NCI-H1092 (cell line): ENCODE data around the gene SLAMF6.

Source experiments
- DNase-seq: peaks from one replicate; lab custom pipeline; 2025; lab: John Stamatoyannopoulos, UW

SLAMF6 gene

DNA sequence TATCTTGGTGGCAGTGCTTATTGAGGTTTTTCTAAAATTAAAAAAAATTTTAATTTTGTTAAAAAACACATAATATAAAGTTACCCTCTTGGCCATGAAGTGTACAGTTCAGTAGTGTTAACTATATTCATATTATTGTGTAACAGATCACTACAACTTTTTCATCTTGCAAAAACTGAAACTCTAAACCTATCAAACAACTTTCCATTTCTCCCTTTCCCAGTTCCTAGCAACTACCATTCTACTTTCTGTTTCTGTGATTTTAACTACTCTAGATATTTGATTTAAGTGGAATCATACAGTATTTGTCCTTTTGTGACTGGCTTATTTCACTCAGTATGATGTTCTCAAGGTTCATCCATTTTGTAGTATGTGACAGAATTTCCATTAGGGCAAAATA lies 55.5 kb downstream of the SLAMF6 start:
- no peak for DNase-seq

DNA sequence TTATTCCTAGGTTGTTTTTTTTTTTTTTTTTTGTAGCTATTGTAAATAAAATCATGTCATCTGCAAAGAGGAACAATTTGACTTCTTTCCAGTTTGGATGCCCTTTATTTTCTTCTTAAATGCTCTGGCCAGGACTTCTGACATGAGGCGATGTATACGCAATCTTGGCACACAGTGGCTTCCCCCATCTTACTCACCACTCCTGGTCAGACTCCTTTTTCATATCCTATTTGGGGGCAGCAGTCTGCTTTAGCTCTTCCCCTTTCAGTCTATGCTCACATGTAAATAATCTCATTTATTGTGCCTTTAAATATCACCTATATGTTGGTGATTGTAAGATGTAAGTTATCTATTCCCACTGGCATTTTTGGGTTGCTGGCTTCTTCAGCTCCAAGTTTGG lies 56.1 kb downstream of the SLAMF6 start:
- no peak for DNase-seq

- DNase-seq = no peak
These were observed 57.9 kb downstream of the SLAMF6 start for GRCh38 chr1:160465123-160465522.

DNA sequence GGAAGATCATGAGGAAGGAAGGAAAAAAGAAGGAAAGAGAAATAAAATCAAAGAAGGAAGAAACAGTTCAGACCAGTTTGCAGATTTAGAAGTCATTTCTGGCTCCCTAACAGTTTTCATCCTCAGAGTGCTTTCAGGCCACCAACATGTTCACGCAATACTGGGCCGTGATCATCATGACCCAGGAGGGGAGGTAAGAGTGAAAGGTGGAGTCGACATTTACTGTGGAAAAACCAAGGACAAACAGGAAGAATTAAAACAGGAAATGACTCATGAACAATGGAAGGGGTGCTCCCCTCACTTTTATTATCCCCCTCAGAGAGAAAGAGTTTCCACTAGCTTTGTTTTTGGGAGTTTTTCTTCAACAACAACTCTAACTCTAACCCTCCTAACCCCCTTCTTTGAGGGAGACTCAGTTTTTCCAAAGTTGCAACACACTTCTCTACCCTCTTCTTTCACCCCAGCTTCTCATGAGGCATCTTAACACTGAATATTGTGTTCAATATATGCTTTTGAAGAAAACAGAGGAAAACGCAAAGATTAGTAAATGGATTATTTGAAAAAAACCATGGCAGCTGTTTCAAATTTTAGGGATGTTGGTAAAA lies 62.3 kb downstream of the SLAMF6 start:
- DNase-seq = no peak

DNA sequence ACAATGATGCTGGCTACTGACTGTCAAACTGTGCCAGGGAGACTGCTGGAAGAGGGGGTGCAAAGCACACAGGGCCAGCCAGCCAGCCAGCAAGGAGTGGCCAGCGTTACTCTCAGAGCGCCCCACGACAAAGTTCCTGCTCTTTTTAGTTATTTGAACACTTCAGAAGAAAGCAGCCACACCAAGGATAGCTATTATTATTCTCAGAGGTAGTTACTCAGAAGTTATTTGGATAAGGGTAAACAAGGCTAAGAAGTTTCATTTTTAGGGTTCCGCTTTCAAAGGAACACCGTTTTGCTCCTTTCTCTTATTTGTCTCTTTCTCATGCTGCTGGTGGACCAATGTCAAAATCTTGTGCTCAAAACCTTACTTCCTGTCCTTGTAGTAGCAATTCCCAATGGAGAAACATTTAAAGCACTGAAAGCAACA lies 62.8 kb downstream of the SLAMF6 start:
- DNase-seq = no peak

- DNase-seq = no peak
These were observed 63.4 kb downstream of the SLAMF6 start for GRCh38 chr1:160459687-160460086.

GRCh38 chr1:160459056-160459455 lies 64.0 kb downstream of the SLAMF6 start:
- no peak for DNase-seq

DNA sequence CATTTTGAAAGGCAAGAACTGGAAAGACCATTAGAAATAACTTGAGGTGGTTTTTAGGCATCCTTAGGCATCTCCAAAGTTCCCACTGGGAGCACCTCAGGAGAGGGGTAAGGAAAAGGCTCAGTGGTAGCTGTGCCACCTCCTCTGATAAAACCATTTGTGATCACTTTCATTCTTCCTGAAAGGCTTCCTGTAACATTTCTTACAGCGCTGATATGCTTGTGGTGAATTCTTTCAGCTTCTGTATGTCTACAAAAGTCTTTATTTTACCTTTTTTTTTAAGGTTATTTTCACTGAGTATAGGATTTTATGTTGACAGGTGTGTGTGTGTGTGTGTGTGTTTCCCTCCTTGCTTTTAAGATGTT lies 67.9 kb downstream of the SLAMF6 start:
- DNase-seq = no peak

DNA sequence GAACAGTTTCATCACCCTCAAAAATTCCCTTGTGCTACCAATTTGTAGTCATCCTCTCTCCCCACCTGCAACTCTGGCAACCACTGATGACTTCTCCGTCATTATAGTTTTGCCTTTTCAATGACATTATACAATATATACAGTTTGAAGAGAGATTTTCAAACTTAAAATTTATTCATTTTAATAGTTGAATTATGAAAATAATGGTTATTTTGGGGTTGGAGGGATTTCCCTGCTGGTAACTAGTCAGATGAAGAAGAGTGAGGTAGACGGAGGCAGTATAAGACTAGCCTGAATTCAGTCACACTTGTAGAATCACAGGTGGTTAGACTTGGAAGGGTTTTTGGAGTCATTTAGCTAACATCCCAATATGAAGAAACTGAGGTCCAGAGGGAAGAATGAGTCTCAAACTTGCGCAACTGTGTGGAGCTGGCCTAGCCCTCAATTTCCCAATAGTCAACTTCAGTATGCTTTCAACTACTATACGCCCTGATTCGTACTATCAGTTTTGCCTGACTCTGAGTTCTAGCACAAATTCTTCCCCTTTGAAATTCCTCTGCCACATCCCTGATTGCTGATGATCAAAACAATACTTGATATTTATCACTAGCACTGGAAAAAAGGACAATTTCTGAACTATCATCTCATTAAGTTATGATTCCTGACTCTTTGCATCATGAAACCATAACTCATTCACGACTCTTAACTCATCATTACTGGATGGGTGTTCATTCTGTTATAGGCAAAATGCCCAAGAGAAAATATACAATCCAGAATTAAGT lies 68.5 kb downstream of the SLAMF6 start:
- no peak for DNase-seq

DNA sequence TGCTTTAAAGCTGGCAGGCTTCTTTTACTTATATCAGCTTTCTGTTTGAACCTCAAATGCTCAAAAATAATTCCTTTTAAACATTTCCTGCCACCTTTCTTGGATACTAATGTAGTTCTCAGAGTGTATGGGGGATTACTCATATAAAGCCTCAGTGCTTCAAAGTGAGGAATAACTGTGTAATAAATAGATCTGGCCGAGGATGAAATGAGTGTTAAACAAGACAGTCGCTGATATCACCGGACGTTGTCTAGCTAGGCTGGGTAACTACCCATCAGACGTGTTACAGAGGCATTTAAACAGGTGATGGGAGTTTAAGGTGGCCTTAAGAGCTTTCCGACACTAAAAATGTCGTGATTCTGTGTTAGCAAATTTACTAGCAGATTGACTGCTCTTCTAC lies 69.6 kb downstream of the SLAMF6 start:
- no peak for DNase-seq

GRCh38 chr1:160451859-160452232 lies 71.2 kb downstream of the SLAMF6 start:
- no peak for DNase-seq

DNA sequence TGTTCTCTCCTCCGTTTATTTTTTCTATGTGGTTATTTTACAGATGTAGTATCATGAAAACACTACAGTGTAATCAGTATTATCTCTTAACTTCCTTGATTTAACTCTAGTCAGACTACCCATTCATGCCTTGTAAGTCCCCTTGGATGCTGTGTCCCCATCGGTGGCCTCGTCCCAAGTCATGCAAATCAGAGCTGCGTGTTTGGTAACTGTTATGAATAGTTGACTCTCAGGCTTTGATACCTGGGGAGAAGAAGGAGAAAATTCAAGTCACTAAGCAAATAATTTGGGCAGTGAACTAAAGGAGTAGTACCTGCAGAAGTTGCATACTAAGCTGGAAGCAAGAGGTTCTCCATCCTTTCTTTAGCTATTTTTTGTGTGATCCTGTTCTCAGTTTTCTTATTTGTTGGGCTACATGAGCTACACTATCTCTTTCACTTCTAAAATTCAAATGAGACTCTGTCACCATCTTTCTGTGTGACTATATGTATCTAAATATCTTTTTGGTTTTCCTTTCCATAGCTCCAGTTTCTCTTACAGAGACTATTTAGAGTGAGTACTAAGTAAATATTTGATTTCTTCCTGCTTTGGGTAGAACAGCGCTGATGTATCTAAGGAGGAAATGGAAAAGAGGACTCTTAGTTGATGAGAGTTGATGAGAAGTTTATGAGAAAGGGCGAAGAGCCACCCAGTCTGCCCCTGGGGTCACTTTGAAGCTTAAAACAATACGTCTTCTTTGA lies 71.8 kb downstream of the SLAMF6 start:
- no peak for DNase-seq

- no peak for DNase-seq
These were observed 73.6 kb downstream of the SLAMF6 start for GRCh38 chr1:160449494-160449893.

DNA sequence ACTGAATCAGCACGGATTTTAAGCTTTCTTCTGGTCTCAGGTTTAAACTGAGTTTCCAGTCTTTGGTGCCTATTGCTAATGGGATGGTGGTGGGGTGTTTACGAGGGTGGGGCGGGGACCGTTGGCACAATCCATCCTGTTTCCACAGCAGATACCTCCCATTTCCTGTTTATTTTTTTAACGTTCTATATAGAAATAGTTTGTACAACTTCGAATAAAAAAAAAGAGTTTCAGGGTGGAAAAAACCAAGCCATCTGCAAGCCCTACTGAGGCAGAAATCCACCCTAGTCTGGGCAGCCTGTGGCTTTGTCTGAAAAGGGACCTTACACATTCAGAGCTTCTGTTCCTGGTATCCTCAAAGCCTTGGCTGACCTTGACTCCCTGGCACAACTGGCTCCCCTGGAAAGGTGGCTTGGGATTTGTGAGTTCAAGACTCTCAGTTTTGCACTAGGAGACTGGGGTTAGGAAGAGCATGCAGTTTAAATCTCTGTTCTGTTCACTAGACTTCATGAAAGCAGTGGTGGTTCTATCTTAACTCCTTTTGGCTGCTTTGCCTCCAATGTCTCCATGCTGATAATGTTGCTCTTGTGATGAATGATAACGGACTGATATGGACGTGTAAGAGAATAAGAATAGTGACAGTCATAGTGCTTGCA lies 76.0 kb downstream of the SLAMF6 start:
- no peak for DNase-seq

GRCh38 chr1:160439718-160440117 lies 83.3 kb downstream of the SLAMF6 start:
- no peak for DNase-seq

- DNase-seq = no peak
These were observed 84.1 kb downstream of the SLAMF6 start for GRCh38 chr1:160438935-160439334.

GRCh38 chr1:160438317-160438918 lies 84.6 kb downstream of the SLAMF6 start:
- DNase-seq = no peak

DNA sequence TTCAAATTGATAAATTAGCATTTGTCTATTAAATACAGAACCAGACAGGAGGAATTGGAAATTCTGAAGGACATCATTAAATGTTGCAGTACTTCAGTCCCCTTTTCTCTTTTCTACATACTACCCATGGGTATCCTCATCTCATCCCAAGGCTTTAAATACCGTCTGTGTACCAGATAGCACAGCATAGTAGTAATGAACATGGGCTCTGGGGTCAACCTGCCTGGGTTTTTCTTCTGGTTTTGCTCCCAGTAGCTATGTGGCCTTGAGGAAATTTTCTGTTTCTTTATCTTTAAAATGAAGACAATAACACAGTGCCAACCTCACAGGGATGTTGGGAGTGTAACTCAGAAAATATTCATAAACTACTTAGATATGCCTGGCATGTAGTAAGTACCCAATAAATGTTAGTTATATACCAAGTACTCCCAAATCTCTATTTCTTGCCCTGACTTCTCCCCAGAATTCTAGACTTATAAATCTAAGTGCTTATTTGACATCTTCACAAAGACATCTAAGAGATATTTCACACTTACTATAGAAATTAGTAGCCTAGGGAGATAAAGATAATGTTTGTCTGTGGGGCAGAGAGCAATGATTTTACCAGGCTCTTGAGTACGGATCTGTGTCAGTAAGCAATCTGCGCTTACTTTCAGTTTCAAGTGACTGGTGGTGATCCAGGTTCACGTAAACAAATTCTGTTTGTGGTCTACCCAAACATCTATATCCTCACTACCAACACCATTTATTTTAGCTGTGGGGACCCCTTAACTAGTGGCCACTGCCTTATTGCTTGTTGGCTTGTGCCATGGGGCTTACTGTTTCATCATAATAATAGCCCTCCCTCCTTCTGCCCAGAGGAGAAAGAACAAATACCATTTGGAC lies 85.4 kb downstream of the SLAMF6 start:
- no peak for DNase-seq

- DNase-seq = no peak
These were observed 86.1 kb downstream of the SLAMF6 start for GRCh38 chr1:160436966-160437365.
